Spleen (tissue), 11 donors: ENCODE results near the gene LCK. TPM values are rescaled to one million over a fixed set of nuclear protein-coding genes. Genes with fewer than 3 reads are reported as not detected.

Experiments
- DNase-seq: peaks from one replicate; pipeline ENCODE4 v3.0.0-alpha.2; 2020
- H3K27ac ChIP-seq, 8 donors: fragments of 200-600 bp; sonication (generic) in 7 of 8; 1 replicate in 4 of 8; 2 replicates in 4 of 8; pipeline versions ENCODE4 v1.5.0 to v1.8.0; 2016 to 2021; ENCODE audit warnings: inconsistent platforms in 4 of 8, mild to moderate bottlenecking in 4 of 8, moderate library complexity in 1 of 8
- H3K27me3 ChIP-seq, 7 donors: fragments of 200-600 bp; sonication (generic) in 6 of 7; replicated peaks in 1 of 7; 1 replicate in 4 of 7; 2 replicates in 3 of 7; pipeline versions ENCODE4 v1.5.0 to v1.8.0; 2016 to 2021; ENCODE audit warnings: inconsistent platforms in 3 of 7, mild to moderate bottlenecking in 1 of 7
- H3K36me3 ChIP-seq, 6 donors: fragments of 200-600 bp; sonication (generic) in 5 of 6; 1 replicate in 4 of 6; 2 replicates in 2 of 6; pipeline versions ENCODE4 v1.5.0 to v1.8.0; 2016 to 2021; ENCODE audit warnings: inconsistent platforms in 2 of 6
- H3K4me1 ChIP-seq, 6 donors: fragments of 200-600 bp; sonication (generic) in 5 of 6; 1 replicate in 3 of 6; 2 replicates in 3 of 6; pipeline versions ENCODE4 v1.5.0 to v1.8.0; 2016 to 2021; ENCODE audit warnings: inconsistent platforms in 3 of 6
- H3K4me3 ChIP-seq, 8 donors: fragments of 200-600 bp; sonication (generic) in 7 of 8; 1 replicate in 4 of 8; 2 replicates in 4 of 8; pipeline versions ENCODE4 v1.5.0 to v1.8.0; 2016 to 2021; ENCODE audit warnings: inconsistent platforms in 4 of 8, mild to moderate bottlenecking in 4 of 8, moderate library complexity in 2 of 8
- H3K9me3 ChIP-seq, 8 donors: fragments of 200-600 bp; sonication (generic) in 7 of 8; 1 replicate in 4 of 8; 2 replicates in 4 of 8; pipeline versions ENCODE4 v1.5.0 to v1.8.0; 2016 to 2021; ENCODE audit warnings: inconsistent platforms in 4 of 8
- POLR2A ChIP-seq, 3 donors: fragments of 450-650 bp; IDR thresholded peaks; one replicate each; pipeline ENCODE4 v1.5.1; 2017; ENCODE audit warnings: antibody characterized with exemption in 3 of 3, mild to moderate bottlenecking in 1 of 3
- POLR2AphosphoS5 ChIP-seq, 3 donors: sonication (generic); formaldehyde crosslinking; IDR thresholded peaks; one replicate each; pipeline ENCODE4 v1.5.1; 2017; ENCODE audit warnings: antibody characterized with exemption in 3 of 3
- WGBS, 5 donors: extraction: QIAGEN DNeasy Blood & Tissue Kit in 3 of 5; methylation state at CpG; one replicate each; pipeline versions ENCODE4 v1.1.5 to v1.1.7; 2013 to 2018; 5-methylcytosine and 5-hydroxymethylcytosine counted together
- intact Hi-C: fragments of 100-400 bp; cut with DNase I; formaldehyde crosslinking; loops from one replicate; pipeline ENCODE4 v1.15.0; 2023; ENCODE audit warnings: low total_unique reads
- polyA plus RNA-seq, 3 donors: library from polyadenylated mRNA; stranded (reverse); fragments of 200-250 nt; gene quantifications; one replicate each; pipeline ENCODE4 v1.2.1, GENCODE V29; 2013
- total RNA-seq, 7 donors: library from RNA; depleted of rRNA in 3 of 7; stranded (reverse); fragments of >200 nt in 3 of 7; fragmentation: NEBNext Ultra II Directional in 4 of 7; extraction: Animal tissue kit (Norgen Biotek cat#: 25700) in 4 of 7; gene quantifications; one replicate each; pipeline versions ENCODE4 v1.1.0 to v1.2.1, GENCODE V29; 2016 to 2021
- TF ChIP-seq, protein P1 (sequence below), 11 experiments: fragments of 200-600 bp in 7 of 11; fragments of 450-650 bp in 4 of 11; sonication (generic) in 4 of 11; IDR thresholded peaks in 8 of 11; conservative IDR thresholded peaks in 3 of 11; 1 replicate in 7 of 11; 2 replicates in 4 of 11; pipeline versions ENCODE4 v1.4.0 to v1.8.0; 2016 to 2021; ENCODE audit warnings: antibody characterized with exemption in 11 of 11, inconsistent platforms in 4 of 11, mild to moderate bottlenecking in 1 of 11
- donor health status: healthy with polysubstance abuse.
- donor health status: DM: no; HTN: no; CAD: no; lungs with moderate emphysema.
- donor health status: DM: no; HTN: no; CAD: no.
- donor health status: Bipolar disorder and iron deficiency.
- donor health status: healthy.
- donor health status: DM: no; HTN: no; CAD: no.
- donor health status: DM: yes; HTN: yes; CAD: no.

LCK gene
- total and polyA plus RNA-seq, 10 donors, result 37.9 to 84.5 (median 53.1) TPM

DNA sequence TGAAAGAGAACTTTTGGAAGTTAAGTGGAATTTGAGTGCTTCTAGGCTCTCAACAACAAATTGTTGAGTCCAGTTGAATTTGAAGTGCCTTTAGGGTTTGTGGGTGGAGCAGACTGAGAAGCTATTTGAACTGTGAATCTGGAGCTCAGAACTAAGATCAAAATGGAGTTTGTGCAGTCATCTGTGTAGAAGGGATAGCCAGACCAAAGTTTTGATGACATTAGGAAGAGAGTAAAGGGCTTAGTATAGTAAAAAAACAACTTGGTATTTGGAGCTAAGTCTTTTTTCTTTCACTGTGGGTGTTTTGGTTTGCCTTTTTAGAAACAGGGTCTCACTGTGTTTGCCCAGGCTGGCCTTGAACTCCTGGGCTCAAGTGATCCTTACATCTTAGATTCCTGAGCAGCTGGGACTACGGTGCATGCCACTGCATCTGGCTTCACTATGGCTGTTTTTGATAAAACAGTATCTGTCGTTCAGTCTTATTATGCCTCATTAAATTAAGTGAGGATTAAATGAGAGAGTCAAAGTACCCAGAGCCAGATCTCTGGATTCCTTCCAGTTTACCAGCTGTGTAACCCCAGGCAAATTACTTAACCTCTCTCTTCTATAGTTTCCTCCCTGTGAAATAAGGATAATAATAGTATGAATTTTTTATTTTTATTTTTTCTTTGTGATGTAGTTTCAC is 60.8 kb downstream of the LCK start:
- Histone ChIP-seq H3K36me3 (peaks cover 0 to 29% (median 3%) of the 10 kb centered on the region in 6 donors), H3K9me3 (no peaks in the 10 kb centered on the region), H3K4me3 (no peak overlapping the region), H3K27me3 (no peaks in the 10 kb centered on the region), H3K27ac (peak overlapping the region in 3 of 8 donors; percentile 5 to 41 (median 32)), H3K4me1 (peaks cover 3 to 92% (median 55%) of the 10 kb centered on the region in 6 donors)
- intact Hi-C loops, result no loop called here
- DNase-seq, result no peak
- TF ChIP-seq, protein P1, sequence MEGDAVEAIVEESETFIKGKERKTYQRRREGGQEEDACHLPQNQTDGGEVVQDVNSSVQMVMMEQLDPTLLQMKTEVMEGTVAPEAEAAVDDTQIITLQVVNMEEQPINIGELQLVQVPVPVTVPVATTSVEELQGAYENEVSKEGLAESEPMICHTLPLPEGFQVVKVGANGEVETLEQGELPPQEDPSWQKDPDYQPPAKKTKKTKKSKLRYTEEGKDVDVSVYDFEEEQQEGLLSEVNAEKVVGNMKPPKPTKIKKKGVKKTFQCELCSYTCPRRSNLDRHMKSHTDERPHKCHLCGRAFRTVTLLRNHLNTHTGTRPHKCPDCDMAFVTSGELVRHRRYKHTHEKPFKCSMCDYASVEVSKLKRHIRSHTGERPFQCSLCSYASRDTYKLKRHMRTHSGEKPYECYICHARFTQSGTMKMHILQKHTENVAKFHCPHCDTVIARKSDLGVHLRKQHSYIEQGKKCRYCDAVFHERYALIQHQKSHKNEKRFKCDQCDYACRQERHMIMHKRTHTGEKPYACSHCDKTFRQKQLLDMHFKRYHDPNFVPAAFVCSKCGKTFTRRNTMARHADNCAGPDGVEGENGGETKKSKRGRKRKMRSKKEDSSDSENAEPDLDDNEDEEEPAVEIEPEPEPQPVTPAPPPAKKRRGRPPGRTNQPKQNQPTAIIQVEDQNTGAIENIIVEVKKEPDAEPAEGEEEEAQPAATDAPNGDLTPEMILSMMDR (IDR thresholded peaks at IDR 0.05 in 8 of 11, conservative IDR thresholded peaks at IDR 0.05 in 3 of 11), result no peak
- TF ChIP-seq POLR2A (IDR thresholded peaks at IDR 0.05) (no peak), POLR2AphosphoS5 (IDR thresholded peaks at IDR 0.05) (no peak)
- 42 to 82% (median 64%) methylated on average over 2 of the region's 2 CpGs for WGBS, 5 donors

DNA sequence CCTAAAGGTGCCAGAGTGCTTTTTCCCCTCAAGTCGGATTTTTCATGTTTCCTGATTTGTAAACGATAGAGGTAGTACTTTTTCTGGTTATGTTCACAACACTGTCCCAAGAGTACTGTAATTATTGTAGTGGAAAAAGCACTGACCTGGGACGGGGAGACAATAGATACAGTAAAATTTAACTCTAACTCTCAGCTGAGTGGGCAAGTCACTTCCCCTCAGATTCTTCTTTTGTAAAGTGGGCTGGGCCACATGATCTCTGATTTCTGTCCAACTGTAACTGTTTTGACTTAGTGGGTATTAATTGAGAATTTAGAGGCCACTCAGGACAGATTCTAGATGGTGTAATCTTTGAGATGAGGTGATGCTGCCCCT is 65.8 kb downstream of the LCK start:
- intact Hi-C loops, result no loop called here
- Histone ChIP-seq H3K4me1 (peaks cover 7 to 92% (median 61%) of the 10 kb centered on the region in 6 donors), H3K9me3 (no peaks in the 10 kb centered on the region), H3K36me3 (peaks cover 0 to 66% (median 14%) of the 10 kb centered on the region in 6 donors), H3K27me3 (no peaks in the 10 kb centered on the region), H3K4me3 (peak overlapping the region in 1 of 8 donors; percentile 19), H3K27ac (peak overlapping the region in 6 of 8 donors; percentile 29 to 76 (median 57))
- WGBS, 5 donors, result 54 to 78% (median 66%) methylated on average over 3 of the region's 3 CpGs
- no peak for TF ChIP-seq POLR2AphosphoS5 (IDR thresholded peaks at IDR 0.05)
- no peak for TF ChIP-seq POLR2A (IDR thresholded peaks at IDR 0.05)
- TF ChIP-seq, protein P1 (IDR thresholded peaks at IDR 0.05 in 8 of 11, conservative IDR thresholded peaks at IDR 0.05 in 3 of 11), result no peak
- no peak for DNase-seq

DNA sequence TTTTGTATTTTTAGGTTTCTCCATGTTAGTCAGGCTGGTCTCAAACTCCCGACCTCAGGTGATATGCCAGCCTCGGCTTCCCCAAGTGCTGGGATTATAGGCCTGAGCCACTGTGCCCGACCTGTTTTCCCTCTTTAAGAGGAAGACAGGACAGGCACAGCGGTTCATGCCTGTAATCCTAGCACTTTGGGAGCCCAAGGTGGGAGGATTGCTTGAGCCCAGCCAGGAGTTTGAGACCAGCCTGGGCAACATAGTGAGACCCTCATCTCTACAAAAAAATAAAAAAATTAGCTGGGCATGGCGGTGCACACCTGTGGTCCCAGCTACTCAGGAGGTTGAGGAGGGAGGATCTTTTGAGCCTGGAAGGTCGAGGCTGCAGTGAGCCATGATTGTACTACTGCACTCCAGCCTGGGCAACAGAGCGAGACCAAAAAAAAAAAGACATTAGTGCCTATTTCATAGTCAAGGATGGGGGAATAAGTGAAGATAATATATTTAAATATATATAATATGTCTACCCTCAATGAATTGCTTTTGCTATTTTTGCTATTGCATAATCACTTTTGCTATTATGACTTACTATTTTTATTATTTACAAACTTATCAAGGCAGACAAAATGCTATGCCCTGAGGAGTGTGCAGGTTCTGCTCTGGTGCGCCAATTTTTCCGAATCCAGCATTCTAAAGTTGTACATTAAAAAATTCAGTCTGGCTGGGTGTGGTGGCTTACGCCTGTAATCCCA is 67.2 kb downstream of the LCK start:
- intact Hi-C loops, result no loop called here

More for the DNA sequence above, 67.2 kb downstream of the LCK start:
- Histone ChIP-seq H3K27me3 (no peaks in the 10 kb centered on the region), H3K4me1 (peaks cover 12 to 92% (median 69%) of the 10 kb centered on the region in 6 donors), H3K4me3 (no peak overlapping the region), H3K27ac (peak overlapping the region in 2 of 8 donors; percentile 58 to 76), H3K36me3 (peaks cover 0 to 77% (median 14%) of the 10 kb centered on the region in 6 donors), H3K9me3 (no peaks in the 10 kb centered on the region)
- TF ChIP-seq POLR2A (IDR thresholded peaks at IDR 0.05) (no peak), POLR2AphosphoS5 (IDR thresholded peaks at IDR 0.05) (no peak)
- TF ChIP-seq, protein P1 (IDR thresholded peaks at IDR 0.05 in 8 of 11, conservative IDR thresholded peaks at IDR 0.05 in 3 of 11), result no peak
- WGBS, 5 donors, result 94 to 97% (median 94%) methylated on average over 10 of the region's 10 CpGs
- no peak for DNase-seq
